DOHH2 (cell line): ENCODE results near the gene SHCBP1L.

ENCODE experiments used
- CTCF ChIP-seq: fragments of 200-600 bp; sonication (generic); IDR thresholded peaks from one replicate; pipeline ENCODE4 v1.5.1; 2014; ENCODE audit warnings: antibody characterized with exemption, mild to moderate bottlenecking, low read depth, low read length; ENCODE audit not compliant: poor library complexity, severe bottlenecking
- EZH2phosphoT487 ChIP-seq: fragments of 200-600 bp; sonication (generic); IDR thresholded peaks from 2 replicates; pipeline ENCODE4 v1.6.1; 2017; ENCODE audit warnings: borderline replicate concordance, mild to moderate bottlenecking, antibody characterized with exemption, low read length, moderate library complexity, mixed read lengths

GRCh38 chr1:182857212-182857611 lies 95.8 kb downstream of the SHCBP1L start:
- TF ChIP-seq CTCF (no peak), EZH2phosphoT487 (no peak)
